Activated CD8-positive, alpha-beta memory T cell treated with anti-CD3 and anti-CD28 coated beads for 1 hour (primary cell): ENCODE measurements around the gene TNFSF13.
A peak's percentile ranks its signal among the peaks of the same experiment; 100 is the strongest.
"Not testable (repeated sequence)": the region's sequence is repeated elsewhere in the genome, so short reads cannot be mapped to it uniquely, and the experiment has no call there.

ENCODE experiments used
- DNase-seq, 2 donors: peaks; one replicate each; pipeline ENCODE4 v3.0.0-alpha.2; 2020; ENCODE audit warnings: low read depth in 1 of 2; ENCODE audit errors: extremely low read depth in 1 of 2

TNFSF13 gene

GRCh38 chr17:7589204-7589868 is 30.8 kb downstream of the TNFSF13 start:
- peak in 1 of 2 donors; percentile 39 for DNase-seq

- no peak for DNase-seq
Measured at GRCh38 chr17:7589891-7590691, 31.5 kb downstream of the TNFSF13 start, which contains the start of gene SOX15. TSS of gene SOX15 (minus strand) at chr17:7590094. CDS start at chr17:7589676, 418 bp downstream.

GRCh38 chr17:7590743-7591142 is 32.2 kb downstream of the TNFSF13 start:
- no peak for DNase-seq

GRCh38 chr17:7591596-7591995 is 33.0 kb downstream of the TNFSF13 start:
- DNase-seq = no peak

GRCh38 chr17:7592422-7593021 is 34.0 kb downstream of the TNFSF13 start:
- no peak for DNase-seq

GRCh38 chr17:7593296-7593695 is 34.7 kb downstream of the TNFSF13 start:
- DNase-seq = no peak

- DNase-seq = not testable (repeated sequence)
Measured at GRCh38 chr17:7597561-7597960, 39.0 kb downstream of the TNFSF13 start.

GRCh38 chr17:7606280-7606679 is 47.7 kb downstream of the TNFSF13 start:
- DNase-seq = no peak

- DNase-seq = no peak
Measured at GRCh38 chr17:7610641-7611040, 52.1 kb downstream of the TNFSF13 start.
